Upper lobe of left lung (tissue), 6 donors: ENCODE results near the gene MROH7. TPM values are rescaled to one million over a fixed set of nuclear protein-coding genes. Genes with fewer than 3 reads are reported as not detected.

Experiments
- ATAC-seq, 2 donors: fragments of 200-7000 bp; cut with Tn5 transposase; one replicate each; pipeline ENCODE4 v1.9.1; 2022; ENCODE audit warnings: mild to moderate bottlenecking in 2 of 2, moderate library complexity in 2 of 2; ENCODE audit not compliant: low FRiP score in 2 of 2
- DNase-seq, 2 donors: peaks; one replicate each; pipeline ENCODE4 v3.0.0-alpha.2; 2019 to 2020
- H3K27ac ChIP-seq, 4 donors: fragments of 200-600 bp; sonication (generic); one replicate each; pipeline ENCODE4 v1.5.1; 2016 to 2019
- H3K27me3 ChIP-seq, 4 donors: fragments of 200-600 bp; sonication (generic); one replicate each; pipeline ENCODE4 v1.5.1; 2017 to 2019
- H3K36me3 ChIP-seq, 4 donors: fragments of 200-600 bp; sonication (generic); one replicate each; pipeline ENCODE4 v1.5.1; 2016 to 2019
- H3K4me1 ChIP-seq, 4 donors: fragments of 200-600 bp; sonication (generic); one replicate each; pipeline ENCODE4 v1.5.1; 2018 to 2019
- H3K4me3 ChIP-seq, 4 donors: fragments of 200-600 bp; sonication (generic); one replicate each; pipeline ENCODE4 v1.5.1; 2017 to 2019; ENCODE audit warnings: mild to moderate bottlenecking in 2 of 4, moderate library complexity in 1 of 4
- H3K9me3 ChIP-seq, 4 donors: fragments of 200-600 bp; sonication (generic); one replicate each; pipeline ENCODE4 v1.5.1; 2018 to 2019
- EP300 ChIP-seq, 4 donors: sonication (generic); formaldehyde crosslinking; IDR thresholded peaks; one replicate each; pipeline ENCODE4 v1.5.1; 2017; ENCODE audit warnings: antibody characterized with exemption in 4 of 4, control low read depth in 2 of 4
- POLR2A ChIP-seq, 4 donors: fragments of 450-650 bp; IDR thresholded peaks; one replicate each; pipeline ENCODE4 v1.5.1; 2016 to 2017; ENCODE audit warnings: antibody characterized with exemption in 4 of 4, mild to moderate bottlenecking in 2 of 4
- POLR2AphosphoS5 ChIP-seq, 2 donors: sonication (generic); formaldehyde crosslinking; IDR thresholded peaks; one replicate each; pipeline ENCODE4 v1.5.1; 2017; ENCODE audit warnings: antibody characterized with exemption in 2 of 2
- WGBS, 2 donors: methylation state at CpG; one replicate each; pipeline ENCODE4 v1.1.5; 2017 to 2018; 5-methylcytosine and 5-hydroxymethylcytosine counted together
- total RNA-seq, 6 donors: library from RNA; depleted of rRNA in 4 of 6; stranded (reverse); fragments of >200 nt in 4 of 6; gene quantifications; one replicate each; pipeline versions ENCODE4 v1.1.0 to v1.2.1, GENCODE V29; 2016 to 2021
- TF ChIP-seq, protein P1 (sequence below), 6 experiments: fragments of 450-650 bp in 4 of 6; fragments of 200-600 bp in 2 of 6; sonication (generic) in 2 of 6; IDR thresholded peaks; one replicate each; pipeline ENCODE4 v1.5.1; 2016 to 2019; ENCODE audit warnings: antibody characterized with exemption in 6 of 6
- donor health status: DM: no; HTN: no; CAD: no; lungs with moderate emphysema.
- donor health status: DM: no; HTN: yes; CAD: no; lungs with severe emphysema.

The MROH7 gene
- total RNA-seq, 6 donors from 2014 or later = 1.2 to 10.5 (median 2.2) TPM

DNA sequence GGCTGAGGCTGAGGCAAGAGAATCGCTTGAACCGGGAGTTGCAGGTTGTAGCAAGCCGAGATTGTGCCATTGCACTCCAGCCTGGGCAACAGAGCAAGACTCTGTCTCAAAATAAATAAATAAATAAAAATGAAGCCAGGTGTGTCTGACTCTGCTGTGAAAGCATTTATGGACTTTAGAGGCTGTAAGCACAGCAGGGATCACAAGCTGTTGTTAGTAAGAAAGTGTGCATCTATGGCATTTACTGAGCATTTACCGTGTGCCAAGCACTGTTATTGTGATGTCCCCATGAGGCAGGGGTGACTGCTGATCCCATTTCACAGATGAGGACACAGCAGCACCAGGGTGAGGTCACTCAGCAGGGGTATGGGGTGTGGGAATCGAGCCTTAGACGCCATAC lies 38.3 kb upstream of the MROH7 start:
- 91 to 97% methylated on average over 6 of the region's 6 CpGs for WGBS, 2 donors
- TF ChIP-seq EP300 (IDR thresholded peaks at IDR 0.05) (no peak), POLR2AphosphoS5 (IDR thresholded peaks at IDR 0.05) (no peak), POLR2A (IDR thresholded peaks at IDR 0.05) (no peak)
- TF ChIP-seq, protein P1, sequence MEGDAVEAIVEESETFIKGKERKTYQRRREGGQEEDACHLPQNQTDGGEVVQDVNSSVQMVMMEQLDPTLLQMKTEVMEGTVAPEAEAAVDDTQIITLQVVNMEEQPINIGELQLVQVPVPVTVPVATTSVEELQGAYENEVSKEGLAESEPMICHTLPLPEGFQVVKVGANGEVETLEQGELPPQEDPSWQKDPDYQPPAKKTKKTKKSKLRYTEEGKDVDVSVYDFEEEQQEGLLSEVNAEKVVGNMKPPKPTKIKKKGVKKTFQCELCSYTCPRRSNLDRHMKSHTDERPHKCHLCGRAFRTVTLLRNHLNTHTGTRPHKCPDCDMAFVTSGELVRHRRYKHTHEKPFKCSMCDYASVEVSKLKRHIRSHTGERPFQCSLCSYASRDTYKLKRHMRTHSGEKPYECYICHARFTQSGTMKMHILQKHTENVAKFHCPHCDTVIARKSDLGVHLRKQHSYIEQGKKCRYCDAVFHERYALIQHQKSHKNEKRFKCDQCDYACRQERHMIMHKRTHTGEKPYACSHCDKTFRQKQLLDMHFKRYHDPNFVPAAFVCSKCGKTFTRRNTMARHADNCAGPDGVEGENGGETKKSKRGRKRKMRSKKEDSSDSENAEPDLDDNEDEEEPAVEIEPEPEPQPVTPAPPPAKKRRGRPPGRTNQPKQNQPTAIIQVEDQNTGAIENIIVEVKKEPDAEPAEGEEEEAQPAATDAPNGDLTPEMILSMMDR (IDR thresholded peaks at IDR 0.05) = no peak
- DNase-seq = no peak
- Histone ChIP-seq H3K9me3 (no peaks in the 10 kb centered on the region), H3K4me3 (no peak overlapping the region), H3K4me1 (no peaks in the 10 kb centered on the region), H3K27ac (no peak overlapping the region), H3K27me3 (no peaks in the 10 kb centered on the region), H3K36me3 (peaks cover 0 to 2% (median 0%) of the 10 kb centered on the region in 4 donors)
- no peak for ATAC-seq

DNA sequence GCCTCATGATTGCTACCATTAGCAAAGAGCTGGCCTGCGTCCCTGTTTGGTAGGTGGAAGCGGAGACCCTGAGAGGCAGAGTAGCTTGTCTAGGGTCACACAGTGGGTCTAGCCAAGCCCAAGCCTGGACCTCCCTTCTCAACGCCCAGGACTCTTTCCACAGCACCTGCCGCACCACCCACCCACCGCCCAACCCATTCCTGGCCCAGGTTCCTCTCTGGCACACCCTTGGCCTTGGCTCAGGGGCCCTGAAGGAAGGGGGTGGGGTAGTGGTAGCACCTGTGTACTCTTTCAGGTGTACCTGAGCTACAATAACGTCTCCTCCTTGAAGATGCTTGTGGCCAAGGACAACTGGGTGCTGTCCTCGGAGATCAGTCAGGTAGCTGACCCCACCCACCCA lies 37.5 kb upstream of the MROH7 start:
- H3K4me3 ChIP-seq = no peak overlapping the region
- 80 to 85% methylated on average over 7 of the region's 7 CpGs for WGBS, 2 donors
- TF ChIP-seq, protein P1 (IDR thresholded peaks at IDR 0.05) = no peak
- TF ChIP-seq EP300 (IDR thresholded peaks at IDR 0.05) (no peak), POLR2AphosphoS5 (IDR thresholded peaks at IDR 0.05) (no peak), POLR2A (IDR thresholded peaks at IDR 0.05) (no peak)
- no peaks in the 10 kb centered on the region for H3K4me1 ChIP-seq
- H3K9me3 ChIP-seq = no peaks in the 10 kb centered on the region
- no peaks in the 10 kb centered on the region for H3K36me3 ChIP-seq
- no peak for DNase-seq
- no peak overlapping the region for H3K27ac ChIP-seq
- ATAC-seq = no peak
- no peaks in the 10 kb centered on the region for H3K27me3 ChIP-seq

DNA sequence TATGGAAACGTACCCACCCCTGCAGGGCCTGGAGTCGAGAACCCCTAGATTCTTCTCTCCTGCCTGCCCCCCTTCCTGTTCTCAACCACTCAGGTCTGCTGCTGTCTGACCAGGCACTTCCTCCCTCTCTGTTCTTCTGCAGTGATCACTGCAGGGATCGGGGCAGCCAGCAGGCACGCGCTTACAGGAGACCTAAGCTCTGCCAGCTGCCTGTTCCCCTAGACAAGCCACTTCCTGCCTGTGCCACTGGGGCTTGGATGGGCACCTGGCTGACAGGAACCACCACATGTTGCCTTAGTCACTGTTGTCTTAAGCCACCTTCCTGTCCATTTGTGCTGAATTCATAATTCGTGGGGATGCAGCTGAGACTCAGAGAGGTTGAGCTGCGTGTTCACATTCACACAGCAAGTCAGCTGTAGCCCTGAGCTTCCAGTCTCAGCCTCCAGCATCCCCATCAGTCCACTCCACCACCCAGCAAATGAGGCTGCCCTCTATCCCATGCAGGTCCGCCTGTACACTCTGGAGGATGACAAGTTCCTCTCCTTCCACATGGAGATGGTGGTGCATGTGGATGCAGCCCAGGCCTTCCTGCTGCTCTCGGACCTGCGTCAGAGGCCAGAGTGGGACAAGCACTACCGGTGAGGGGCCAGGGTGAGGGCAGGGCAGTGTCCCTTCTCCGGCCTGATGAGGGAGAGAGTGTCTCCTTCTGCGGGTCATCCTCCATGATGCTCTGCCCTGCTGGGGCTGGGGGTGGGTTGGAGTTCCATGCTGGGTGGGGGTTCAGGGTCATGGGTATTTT lies 36.8 kb upstream of the MROH7 start:
- no peaks in the 10 kb centered on the region for H3K27me3 ChIP-seq
- 78 to 79% methylated on average over 9 to 13 of the region's 13 CpGs for WGBS, 2 donors
- no peaks in the 10 kb centered on the region for H3K36me3 ChIP-seq
- H3K9me3 ChIP-seq = no peaks in the 10 kb centered on the region
- H3K27ac ChIP-seq = no peak overlapping the region
- ATAC-seq = no peak
- no peak overlapping the region for H3K4me3 ChIP-seq
- TF ChIP-seq POLR2A (IDR thresholded peaks at IDR 0.05) = no peak
- no peak for TF ChIP-seq POLR2AphosphoS5 (IDR thresholded peaks at IDR 0.05)
- TF ChIP-seq EP300 (IDR thresholded peaks at IDR 0.05) = no peak
- TF ChIP-seq, protein P1 (IDR thresholded peaks at IDR 0.05) = no peak
- DNase-seq = no peak
- H3K4me1 ChIP-seq = no peaks in the 10 kb centered on the region

DNA sequence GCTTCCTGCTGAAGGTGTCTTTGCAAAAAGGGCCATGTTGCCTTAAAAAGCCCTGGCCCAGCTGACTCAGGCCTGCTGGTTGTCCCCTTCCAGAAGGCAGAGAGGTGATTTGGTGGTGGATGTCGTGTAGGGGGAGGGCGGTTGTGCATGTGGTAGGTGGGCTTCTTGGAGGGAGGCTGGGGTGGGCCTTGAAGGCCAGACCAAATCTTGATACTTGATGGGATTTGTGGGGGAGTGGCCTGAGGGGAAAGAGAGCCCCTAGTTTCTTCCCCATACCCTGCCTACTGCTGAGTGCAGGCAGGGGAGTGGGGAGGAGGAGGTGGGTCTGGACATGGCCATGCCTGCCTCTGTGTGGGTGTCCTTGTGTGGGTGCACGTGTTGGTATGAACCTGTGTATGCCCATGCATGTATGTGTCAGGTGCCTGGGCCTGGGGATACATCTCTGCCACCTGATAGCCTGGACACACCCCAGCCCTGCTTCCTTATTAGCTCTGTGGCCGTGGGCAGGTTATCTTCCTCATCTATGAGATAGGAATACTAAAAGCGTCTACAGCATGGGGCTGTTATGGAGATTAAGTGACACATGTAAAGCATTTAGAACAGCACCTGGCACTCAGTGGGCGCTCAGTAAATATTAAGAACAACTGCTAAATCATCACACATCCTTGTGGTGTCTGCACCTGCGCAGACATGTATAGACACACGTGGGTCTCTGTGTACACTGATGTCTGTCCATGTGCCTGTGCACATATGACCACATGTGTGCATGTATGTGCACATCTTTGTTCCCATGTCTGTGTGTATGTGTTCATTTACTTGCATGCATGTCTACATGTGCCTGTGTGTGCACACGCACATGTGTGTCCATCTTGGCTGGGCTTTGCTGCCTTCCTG lies 35.2 kb upstream of the MROH7 start:
- no peak for TF ChIP-seq EP300 (IDR thresholded peaks at IDR 0.05)
- TF ChIP-seq, protein P1 (IDR thresholded peaks at IDR 0.05) = no peak
- no peak for TF ChIP-seq POLR2A (IDR thresholded peaks at IDR 0.05)
- no peak for TF ChIP-seq POLR2AphosphoS5 (IDR thresholded peaks at IDR 0.05)
- WGBS, 2 donors = 87 to 97% methylated on average over 6 to 9 of the region's 9 CpGs
- H3K27me3 ChIP-seq = no peaks in the 10 kb centered on the region
- H3K4me3 ChIP-seq = no peak overlapping the region
- ATAC-seq = no peak
- H3K27ac ChIP-seq = no peak overlapping the region
- no peaks in the 10 kb centered on the region for H3K9me3 ChIP-seq
- no peak for DNase-seq
- no peaks in the 10 kb centered on the region for H3K36me3 ChIP-seq
- no peaks in the 10 kb centered on the region for H3K4me1 ChIP-seq
